ENCODE data around the gene MZB1. TPM values are rescaled to one million over a fixed set of nuclear protein-coding genes. Genes with fewer than 3 reads are reported as not detected.

Gene MZB1
- total and polyA plus RNA-seq, 2 of the 8 experiments (the other 6 are each of a cell fraction or from before 2014, with no cell fraction given), result 0.39 to 0.47 TPM

GRCh38 chr5:139383993-139384590 is 5.6 kb downstream of the MZB1 start (continued):
- TF ChIP-seq RBBP5 (IDR thresholded peaks at IDR 0.05; ENCODE audit: borderline replicate concordance, low read depth, low read length) (no peak), JUN (IDR thresholded peaks at IDR 0.05; ENCODE audit: low read depth, low read length) (no peak)
